EL (cell line): ENCODE data around the gene FAM47E.

Experiments used
- DNase-seq: peaks from one replicate; pipeline ENCODE4 v3.0.0-alpha.2; 2016

The FAM47E gene

DNA sequence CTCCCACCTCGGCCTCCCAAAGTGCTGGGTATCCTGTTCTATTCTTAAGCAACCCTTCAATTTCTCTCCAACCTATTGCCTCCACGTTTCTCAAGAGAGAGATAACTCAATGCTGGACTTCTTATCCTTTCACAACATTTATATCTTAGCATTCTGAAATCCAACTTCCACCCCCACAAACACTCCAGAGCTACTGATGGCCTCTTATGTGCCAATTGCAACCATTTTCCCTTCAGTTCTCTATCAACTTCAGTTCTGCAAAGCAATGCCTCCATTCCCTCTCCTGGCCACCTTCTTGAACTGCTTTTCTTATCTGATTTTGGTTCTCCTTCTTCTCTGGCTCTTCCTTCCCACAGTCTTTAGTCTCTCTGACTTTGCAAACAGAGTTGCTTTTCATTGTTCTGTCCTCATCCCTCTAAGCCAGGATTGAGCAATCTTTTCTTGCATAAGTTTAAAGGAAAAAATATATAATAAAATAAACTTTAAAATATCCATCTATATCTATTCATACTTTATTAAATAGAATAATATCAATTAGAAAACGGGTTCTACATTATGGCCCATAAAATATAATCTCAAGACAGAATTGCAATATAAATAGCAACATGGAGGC, 51.4 kb downstream of the FAM47E start:
- DNase-seq, result no peak

DNA sequence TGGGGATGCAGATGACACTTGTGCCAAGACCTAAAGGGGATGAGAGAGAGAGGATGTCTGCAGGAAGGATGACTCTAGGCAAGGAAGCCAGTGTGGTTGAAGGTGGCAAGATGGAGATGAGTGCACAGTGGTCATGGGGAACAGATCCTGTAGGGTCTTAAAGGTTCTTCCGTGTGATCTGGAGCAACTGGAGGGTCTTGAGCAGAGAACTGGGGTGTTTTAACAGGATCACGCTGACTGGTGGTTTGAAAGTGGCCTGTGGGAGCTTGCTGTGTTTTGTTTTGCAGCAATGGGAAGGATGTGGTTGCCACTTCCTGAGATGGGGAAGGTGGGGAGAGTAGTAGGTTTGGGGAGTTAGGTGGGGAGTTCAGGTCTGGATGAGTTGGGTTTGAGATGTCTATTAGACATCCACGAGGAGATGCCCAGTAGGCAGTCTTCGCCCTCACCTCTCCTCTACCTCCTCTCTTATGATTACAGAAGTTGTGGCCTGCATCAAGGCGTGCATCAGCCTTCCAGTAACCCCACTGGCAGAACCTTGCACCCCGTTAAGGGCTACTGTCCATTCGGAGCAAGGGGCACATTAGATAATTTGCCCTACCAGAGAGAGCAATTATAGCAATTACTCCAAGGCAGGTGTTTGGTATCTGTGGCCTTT, 53.6 kb downstream of the FAM47E start:
- DNase-seq, result no peak

DNA sequence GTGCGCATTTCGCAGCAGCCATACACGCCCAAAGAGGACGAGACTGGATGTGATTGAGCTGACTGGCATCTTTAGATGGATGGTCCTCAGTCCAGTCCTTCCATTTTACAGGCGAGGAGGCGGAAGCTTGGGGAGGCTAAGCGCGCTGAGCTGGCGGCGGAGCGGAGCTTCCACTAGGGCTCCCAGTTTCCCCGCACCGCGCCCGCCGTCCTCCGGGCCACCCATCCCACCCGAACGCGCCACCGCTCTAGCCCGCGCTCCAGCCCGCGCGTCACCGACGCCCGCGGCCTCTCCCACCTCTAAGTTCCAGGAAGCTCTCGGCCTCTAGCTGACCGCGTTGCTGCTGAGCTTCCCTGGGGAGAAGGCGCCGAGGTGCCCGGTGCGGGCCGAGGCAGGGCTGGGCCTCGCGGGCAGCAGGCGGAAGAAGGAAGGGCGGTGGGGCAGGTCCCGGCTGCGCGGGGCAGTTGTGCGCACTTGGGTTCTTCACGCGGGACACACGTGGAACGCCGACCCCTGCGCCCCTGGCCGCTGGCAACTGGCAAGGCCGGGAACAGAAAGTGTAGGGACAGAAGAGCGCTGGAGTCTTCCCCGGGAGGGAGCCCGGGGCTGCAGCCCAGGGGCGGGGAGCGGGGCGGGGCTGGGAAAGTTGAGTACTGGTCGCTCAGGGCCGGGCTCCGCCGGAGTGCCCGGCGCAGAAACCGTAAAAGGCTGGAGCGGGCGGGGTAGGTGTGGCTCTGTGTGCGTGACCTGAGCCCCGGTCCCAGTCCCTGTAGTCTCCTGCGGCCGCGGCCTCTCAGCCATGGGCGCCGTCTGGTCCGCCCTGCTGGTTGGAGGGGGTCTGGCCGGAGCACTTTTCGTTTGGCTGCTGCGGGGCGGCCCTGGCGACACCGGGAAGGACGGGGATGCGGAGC, 54.7 kb downstream of the FAM47E start, which contains the start of gene STBD1:
STBD1 (plus strand) TSS at position 763 of the 911 bp plus-strand sequence; CDS start at position 800, 37 bp downstream.
- peak; percentile 73 for DNase-seq

DNA sequence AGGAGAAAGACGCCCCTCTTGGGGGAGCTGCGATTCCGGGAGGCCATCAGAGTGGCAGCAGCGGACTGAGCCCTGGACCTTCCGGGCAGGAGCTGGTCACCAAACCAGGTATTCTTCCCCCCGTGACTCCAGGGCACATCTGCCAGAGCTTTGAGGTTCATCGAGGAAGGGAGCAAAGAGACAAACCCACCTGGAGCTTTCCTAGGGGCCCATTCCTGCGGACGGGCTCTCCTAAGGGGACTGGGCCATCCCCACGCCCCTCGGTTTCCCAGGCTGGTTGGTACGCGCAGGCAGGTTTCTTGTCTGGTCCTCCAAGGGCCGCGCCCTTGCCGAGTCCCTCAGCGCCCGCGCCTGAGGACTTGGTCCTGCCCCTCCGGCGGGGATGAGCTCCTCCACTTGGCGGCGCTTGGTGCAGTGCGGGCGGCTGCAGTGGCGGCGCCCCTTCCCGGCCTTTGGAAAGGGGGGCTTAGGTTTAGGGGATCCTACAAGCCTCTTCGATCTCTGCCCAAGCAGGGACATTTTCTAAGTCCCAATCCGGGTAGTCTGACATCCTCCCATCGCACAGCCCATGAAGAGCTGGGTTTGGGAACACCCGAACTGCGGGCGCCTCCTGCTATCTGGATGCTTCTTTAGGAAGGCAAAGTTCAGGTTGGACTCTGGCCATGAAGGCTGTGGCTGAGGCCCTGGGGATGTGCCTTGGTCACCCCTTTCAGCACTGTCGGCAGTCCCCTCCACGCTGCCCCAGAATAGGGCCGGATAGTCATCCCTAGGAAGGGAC, 55.5 kb downstream of the FAM47E start:
- DNase-seq, result peak; percentile 63

DNA sequence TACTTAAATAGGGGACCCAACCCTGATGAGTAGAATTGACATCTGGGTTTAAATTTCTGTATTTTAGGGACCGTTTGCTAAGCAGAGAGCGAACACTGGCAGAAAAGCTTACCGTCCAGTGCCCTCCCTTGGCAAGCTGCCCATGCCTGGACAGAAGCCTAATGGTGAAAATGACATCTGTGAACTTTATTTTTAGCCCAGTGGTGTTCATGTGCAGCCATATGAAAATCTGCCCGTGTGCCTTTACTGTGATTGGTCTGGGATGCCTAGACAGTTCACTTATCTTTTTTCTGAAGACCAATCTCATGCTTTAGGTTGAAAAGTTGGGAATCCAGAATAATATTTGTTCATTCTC, 56.1 kb downstream of the FAM47E start:
- DNase-seq, result no peak

DNA sequence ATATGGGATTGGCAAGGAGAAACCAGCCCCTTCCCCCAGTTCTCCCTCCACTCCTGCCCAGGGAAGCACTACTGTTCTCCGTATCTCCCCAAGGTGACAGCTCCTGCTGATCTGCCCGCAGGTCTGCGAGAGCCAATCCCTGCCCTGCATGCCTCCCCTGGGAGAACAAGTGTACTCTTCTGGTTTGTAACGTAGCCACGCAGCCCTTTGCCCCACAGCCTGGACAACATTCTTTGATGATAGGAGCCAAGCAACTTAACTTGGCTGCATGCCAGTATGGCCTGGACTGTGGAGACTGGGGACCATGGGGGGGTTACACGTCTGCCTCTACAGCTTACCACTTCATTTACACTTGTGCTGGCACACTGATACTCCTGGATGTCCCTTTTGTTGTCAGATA, 57.0 kb downstream of the FAM47E start:
- DNase-seq, result no peak

DNA sequence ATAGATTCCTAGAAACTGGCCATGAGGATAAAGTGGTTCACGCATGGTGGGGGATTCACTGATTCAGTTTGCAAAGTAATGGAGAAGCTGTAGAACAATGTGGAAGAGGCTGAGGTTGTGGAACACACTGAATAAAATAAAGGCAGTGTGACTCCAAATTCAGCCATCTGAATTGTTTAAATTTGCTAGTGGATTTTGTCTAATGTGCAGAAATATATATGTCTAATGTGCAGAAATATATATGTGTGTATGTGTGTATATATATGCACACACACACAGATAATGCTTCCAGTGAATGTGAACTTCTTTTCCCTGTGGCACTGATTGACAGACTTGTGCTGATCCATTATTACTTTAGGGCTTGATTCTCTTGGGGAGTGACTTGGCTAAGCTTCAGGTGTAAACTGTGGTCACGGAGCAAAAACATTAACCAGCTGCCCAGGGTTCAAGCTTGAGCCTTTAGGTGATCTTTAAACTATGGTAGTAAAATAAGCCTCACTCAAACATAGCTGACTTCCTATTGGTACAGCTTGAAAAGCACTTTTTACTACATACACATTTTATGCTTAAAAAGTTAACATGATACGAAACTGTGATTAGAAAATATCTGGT, 58.5 kb downstream of the FAM47E start:
- no peak for DNase-seq

DNA sequence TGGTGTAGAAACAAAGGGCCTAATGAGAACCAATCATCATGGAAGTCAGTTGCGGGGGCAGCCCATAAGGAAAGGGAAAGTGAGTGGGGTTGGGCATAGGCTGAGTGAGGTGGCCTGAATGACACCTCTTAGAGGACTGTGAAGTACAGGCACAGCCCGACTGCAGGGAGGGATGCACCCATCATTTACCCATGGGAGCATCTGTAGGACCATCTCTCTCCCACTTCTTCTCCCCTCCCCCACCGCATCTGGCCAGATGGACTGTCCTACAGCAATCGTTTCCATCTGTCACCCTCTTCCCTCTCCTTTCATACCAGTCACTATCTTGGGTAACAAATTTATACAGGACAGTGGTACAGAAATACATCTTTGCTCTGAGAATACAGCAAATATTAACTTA, 59.2 kb downstream of the FAM47E start:
- no peak for DNase-seq

DNA sequence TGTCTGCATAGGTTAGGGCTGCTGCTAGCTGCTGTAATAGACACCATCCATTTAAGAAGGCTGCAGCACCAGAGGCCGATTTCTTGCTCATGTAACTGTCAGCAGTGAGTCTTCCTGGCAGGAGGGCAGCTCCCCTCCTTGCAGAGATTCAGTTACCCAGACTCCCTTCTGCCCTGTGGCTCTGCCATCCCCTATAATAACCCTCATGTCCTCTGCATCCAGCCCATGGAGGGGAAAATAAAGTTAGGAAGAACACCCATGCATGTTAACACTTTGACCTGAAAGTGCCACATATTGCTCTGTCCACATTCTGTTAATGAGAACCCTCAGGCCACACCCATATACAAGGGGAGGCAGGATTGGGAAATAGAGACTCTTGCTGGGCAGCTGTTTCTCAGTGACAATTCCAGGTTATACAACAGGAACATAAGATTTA, 60.4 kb downstream of the FAM47E start:
- no peak for DNase-seq

DNA sequence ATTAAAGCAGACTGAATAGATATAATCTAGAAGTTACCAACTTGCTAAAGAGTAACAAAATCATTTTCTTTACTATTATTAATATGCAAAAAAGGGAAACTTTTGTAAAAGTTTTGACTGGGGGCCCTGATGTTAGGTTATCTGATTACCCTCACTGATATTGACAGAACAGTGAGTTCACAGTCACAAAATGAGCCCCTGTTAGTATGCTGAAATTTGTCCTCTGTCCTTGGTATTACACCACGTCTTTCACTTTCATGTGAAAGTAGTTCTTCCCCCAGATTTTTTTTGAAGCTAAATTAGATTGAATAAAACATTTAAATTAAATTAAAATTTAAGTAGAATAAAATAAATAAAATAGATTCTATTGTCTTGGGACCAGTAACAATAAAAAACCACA, 60.9 kb downstream of the FAM47E start:
- no peak for DNase-seq

DNA sequence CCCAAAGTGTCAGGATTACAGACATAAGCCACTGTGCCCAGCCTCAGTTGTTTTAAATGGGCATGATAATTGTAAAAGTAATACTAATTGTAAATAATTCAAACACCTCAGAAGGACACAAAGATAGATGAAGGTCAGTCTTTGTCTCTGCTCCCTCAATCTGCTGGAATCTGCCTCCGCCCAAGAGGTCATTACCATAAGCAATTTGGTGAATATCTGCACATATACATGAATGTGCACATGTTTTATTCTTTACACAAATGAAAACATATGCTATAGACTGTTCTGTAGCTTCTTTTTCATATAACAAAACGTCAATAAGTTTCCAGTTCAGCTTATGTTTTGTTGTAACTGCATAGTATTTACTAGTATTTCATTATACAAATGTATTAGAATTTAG, 62.0 kb downstream of the FAM47E start:
- no peak for DNase-seq

DNA sequence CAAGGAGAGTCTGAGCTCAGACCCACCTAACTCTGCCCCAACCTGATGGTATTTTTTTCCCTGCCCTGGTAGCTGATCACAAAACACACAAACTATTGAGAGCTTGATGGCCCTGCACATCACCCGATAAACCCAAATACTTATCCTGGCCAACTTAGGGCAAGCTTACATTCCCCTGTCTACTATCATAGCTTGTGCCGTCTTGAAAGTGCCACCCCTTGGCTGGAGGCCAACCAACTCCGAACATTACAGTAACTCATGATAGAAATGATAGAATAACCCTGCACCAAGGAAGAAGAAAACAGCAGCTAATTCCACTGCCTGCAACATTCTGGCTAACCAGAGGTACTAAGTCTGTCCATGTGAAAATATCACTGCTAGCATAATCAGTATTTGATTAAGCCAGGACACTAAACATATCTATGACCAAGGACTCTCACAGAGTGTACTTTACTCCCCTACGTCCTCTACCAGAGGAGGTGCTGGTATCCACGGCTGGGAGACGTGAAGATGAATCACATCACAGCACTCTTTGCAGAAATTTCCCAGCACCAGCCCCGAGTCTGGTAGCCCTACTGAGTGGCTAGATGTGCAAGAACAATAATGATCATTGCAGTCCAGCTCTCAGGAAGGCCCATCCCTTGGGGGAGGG, 63.9 kb downstream of the FAM47E start:
- no peak for DNase-seq

DNA sequence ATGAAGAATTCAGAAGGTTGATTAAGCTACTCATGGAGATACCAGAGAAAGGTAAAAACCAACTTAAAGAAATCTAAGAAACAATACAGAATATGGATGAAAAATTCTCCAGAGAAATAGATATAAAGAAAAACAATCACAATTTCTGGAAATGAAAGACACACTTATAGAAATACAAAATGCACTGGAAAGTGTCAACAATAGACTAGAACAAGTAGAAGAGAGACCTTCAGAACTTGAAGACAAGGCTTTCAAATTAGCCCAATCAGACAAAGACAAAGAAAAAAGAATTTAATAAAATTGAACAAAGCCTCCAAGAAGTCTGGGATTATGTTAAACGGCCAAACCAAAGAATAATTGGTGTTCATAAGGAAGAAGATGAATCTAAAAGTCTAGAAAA, 64.6 kb downstream of the FAM47E start:
- no peak for DNase-seq

DNA sequence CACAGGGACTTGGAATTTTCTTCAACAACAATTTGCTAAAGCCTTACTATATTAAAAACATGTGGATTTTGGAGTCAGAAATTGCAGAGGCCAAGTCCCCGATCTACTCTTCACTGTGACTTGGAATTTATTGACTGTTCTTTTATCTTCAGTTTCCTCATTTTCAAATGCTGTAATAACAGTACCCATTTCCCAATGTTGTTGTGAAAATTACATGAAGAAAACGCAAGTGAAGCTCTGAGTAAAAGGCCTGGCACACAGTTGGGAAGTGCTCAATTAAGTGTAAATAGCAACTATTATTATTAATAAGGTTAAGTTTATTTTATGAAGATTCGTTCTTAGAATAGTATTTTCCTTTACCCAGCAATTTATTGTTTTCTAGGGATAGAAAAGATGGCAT, 70.7 kb downstream of the FAM47E start:
- no peak for DNase-seq

DNA sequence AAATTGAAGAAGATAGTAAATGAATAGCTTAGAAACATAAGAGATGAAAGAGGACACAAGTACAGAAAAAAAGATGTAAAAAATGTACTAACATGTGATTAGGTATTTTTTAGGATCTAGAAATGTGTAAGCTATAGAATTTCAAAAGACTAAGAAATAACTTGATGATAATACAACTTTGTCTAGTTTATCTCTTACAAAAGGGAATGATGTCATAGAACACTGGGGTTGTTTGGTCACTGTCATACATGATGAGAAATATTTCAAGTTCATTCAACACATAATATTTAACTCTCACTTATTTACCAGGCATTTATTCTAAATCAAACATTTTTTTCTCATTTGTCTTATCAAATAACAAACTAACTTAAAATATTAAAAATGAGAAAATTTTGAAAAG, 73.6 kb downstream of the FAM47E start:
- DNase-seq, result no peak

DNA sequence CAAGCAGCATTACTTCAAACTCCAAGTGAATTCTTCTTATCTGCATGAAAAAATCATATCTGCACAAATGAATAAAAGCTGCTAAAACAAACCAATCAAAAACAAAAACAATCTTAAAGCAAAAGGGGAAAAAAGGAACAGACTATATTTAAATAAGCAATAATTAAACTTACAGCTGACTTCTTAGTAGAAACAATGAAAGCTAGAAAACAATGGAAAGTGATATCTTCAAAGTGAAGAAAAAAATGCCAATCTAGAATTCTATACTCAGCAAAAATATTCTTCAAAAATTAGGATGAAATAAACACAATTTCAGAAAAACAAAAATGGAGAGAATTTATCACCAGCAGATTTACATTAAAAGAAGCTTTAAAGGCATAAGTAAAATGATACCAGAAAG, 75.0 kb downstream of the FAM47E start:
- no peak for DNase-seq
